Fibroblast of mammary gland (primary cell): ENCODE data around the gene AXL.
"Not testable (repeated sequence)": the region's sequence is repeated elsewhere in the genome, so short reads cannot be mapped to it uniquely, and the experiment has no call there.

ENCODE experiments used
- DNase-seq: peaks from one replicate; pipeline ENCODE4 v3.0.0-alpha.2; 2010; ENCODE audit warnings: low read depth
- H3K4me3 ChIP-seq: 2 replicates; pipeline ENCODE4 v1.5.1; 2011; ENCODE audit warnings: low read depth, mild to moderate bottlenecking, low read length, moderate library complexity; ENCODE audit not compliant: control insufficient read depth
- CTCF ChIP-seq: conservative IDR thresholded peaks from 2 replicates; pipeline ENCODE4 v1.5.1; 2011; ENCODE audit warnings: low read depth, low read length, inconsistent platforms; ENCODE audit not compliant: control insufficient read depth, insufficient read depth

The AXL gene

GRCh38 chr19:41228486-41228885 lies 9.5 kb downstream of the AXL start:
- no peak for TF ChIP-seq CTCF
- H3K4me3 ChIP-seq: no peak overlapping the region
- no peak for DNase-seq

- peak; percentile 79 for DNase-seq
- H3K4me3 ChIP-seq: not testable (repeated sequence)
Observed at GRCh38 chr19:41229338-41229737, 10.3 kb downstream of the AXL start.

- no peak overlapping the region for H3K4me3 ChIP-seq
- DNase-seq: peak; percentile 10
- no peak for TF ChIP-seq CTCF
Observed at GRCh38 chr19:41230067-41230857, 11.2 kb downstream of the AXL start.

GRCh38 chr19:41232686-41233085 lies 13.7 kb downstream of the AXL start:
- DNase-seq: no peak
- no peak for TF ChIP-seq CTCF
- no peak overlapping the region for H3K4me3 ChIP-seq

- no peak for DNase-seq
- no peak overlapping the region for H3K4me3 ChIP-seq
- TF ChIP-seq CTCF: no peak
Observed at GRCh38 chr19:41233748-41234240, 14.8 kb downstream of the AXL start.

- no peak for TF ChIP-seq CTCF
- no peak for DNase-seq
- H3K4me3 ChIP-seq: no peak overlapping the region
Observed at GRCh38 chr19:41234512-41235168, 15.6 kb downstream of the AXL start.

GRCh38 chr19:41235480-41235879 lies 16.5 kb downstream of the AXL start:
- no peak overlapping the region for H3K4me3 ChIP-seq
- DNase-seq: no peak
- no peak for TF ChIP-seq CTCF
